Mesodermal cell (in vitro differentiated cells): ENCODE measurements around the gene MYOM1.
"Not testable (repeated sequence)": the region's sequence is repeated elsewhere in the genome, so short reads cannot be mapped to it uniquely, and the experiment has no call there.

ENCODE experiments used
- H3K27ac ChIP-seq: 2 replicates; pipeline ENCODE4 v1.7.0; 2013; ENCODE audit warnings: mild to moderate bottlenecking, low read depth, low read length, moderate library complexity; ENCODE audit not compliant: severe bottlenecking
- H3K36me3 ChIP-seq: 2 replicates; pipeline ENCODE4 v1.7.1; 2013; ENCODE audit warnings: mild to moderate bottlenecking, low read length, moderate library complexity; ENCODE audit not compliant: control insufficient read depth, insufficient read depth
- H3K4me1 ChIP-seq: one replicate; pipeline ENCODE4 v1.7.1; 2013; ENCODE audit warnings: mild to moderate bottlenecking, low read length; ENCODE audit not compliant: insufficient read depth, control insufficient read depth, poor library complexity, severe bottlenecking
- H3K4me3 ChIP-seq: 2 replicates; pipeline ENCODE4 v1.7.0; 2013; ENCODE audit warnings: low read length, control low read depth, mild to moderate bottlenecking; ENCODE audit not compliant: insufficient read depth, poor library complexity, severe bottlenecking; ENCODE audit errors: extremely low read depth
- H3K9me3 ChIP-seq: 2 replicates; pipeline ENCODE4 v1.7.1; 2013; ENCODE audit warnings: mild to moderate bottlenecking, low read length, moderate library complexity; ENCODE audit not compliant: control insufficient read depth
- WGBS, 2 experiments: methylation state at CpG; one replicate each; pipeline ENCODE4 v1.1.5; 2013; ENCODE audit warnings: missing lambda C conversion rate in 2 of 2; ENCODE audit not compliant: insufficient coverage in 2 of 2; 5-methylcytosine and 5-hydroxymethylcytosine counted together

The MYOM1 gene

DNA sequence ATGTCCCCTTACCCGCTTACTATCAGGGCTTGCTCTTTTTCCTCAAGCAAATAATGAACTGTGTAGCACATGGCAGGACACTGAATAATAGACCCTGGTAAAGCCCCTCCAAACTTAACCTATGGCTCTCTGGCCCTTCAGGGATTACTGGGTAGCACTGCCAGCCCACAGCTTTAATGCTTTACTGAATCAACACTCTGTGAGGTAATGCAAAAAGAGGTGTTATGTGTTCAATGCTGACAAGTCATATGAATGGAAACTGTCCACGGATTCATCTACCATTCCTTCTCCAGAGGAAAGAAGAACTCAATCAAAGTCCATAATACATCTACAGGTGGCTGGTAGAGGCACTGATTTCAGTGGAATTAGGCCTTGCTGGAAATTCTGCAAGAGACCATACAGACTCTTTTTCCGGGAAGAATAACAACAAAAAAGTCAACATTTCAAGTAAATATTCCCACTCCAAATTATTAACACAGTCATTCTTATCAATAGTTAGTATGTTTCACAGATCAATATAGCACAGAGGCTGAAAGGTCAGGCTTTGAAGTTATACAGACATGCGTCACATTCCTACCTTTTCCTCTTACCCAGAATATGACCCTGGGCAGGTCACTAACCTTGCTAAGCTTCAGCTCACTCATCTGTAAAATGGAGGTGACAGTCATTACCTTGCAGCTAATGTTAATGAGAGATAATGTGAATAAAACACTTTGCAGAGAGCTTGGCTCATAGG lies 13.8 kb upstream of the MYOM1 start:
- Histone ChIP-seq H3K27ac (no peak overlapping the region), H3K4me1 (no peaks in the 10 kb centered on the region), H3K9me3 (no peaks in the 10 kb centered on the region), H3K36me3 (no peaks in the 10 kb centered on the region), H3K4me3 (no peak overlapping the region)
- WGBS, 2 experiments, result 80 to 90% methylated on average over 2 of the region's 4 CpGs

DNA sequence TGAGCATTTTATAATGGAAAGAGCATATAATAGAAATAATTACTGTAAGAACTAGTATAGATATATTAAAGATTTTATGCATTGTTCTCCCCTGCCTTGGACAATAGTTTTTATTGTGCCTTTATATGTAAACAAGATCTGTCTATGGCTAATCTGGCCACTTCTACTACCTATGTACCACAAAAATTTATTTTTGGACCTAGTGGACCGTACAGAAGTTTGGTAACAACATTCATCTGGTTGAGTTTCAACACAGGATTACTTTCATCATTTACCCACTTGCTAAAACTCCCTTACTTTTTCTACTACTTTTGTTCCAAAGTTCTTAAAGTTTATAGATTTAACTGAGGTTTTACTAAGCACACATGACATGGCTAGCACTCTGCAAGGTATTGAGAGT lies 13.2 kb upstream of the MYOM1 start:
- Histone ChIP-seq H3K27ac (no peak overlapping the region), H3K4me3 (no peak overlapping the region), H3K4me1 (no peaks in the 10 kb centered on the region), H3K36me3 (no peaks in the 10 kb centered on the region), H3K9me3 (no peaks in the 10 kb centered on the region)
- 90 to 100% methylated on average over 1 of the region's 1 CpG for WGBS, 2 experiments

DNA sequence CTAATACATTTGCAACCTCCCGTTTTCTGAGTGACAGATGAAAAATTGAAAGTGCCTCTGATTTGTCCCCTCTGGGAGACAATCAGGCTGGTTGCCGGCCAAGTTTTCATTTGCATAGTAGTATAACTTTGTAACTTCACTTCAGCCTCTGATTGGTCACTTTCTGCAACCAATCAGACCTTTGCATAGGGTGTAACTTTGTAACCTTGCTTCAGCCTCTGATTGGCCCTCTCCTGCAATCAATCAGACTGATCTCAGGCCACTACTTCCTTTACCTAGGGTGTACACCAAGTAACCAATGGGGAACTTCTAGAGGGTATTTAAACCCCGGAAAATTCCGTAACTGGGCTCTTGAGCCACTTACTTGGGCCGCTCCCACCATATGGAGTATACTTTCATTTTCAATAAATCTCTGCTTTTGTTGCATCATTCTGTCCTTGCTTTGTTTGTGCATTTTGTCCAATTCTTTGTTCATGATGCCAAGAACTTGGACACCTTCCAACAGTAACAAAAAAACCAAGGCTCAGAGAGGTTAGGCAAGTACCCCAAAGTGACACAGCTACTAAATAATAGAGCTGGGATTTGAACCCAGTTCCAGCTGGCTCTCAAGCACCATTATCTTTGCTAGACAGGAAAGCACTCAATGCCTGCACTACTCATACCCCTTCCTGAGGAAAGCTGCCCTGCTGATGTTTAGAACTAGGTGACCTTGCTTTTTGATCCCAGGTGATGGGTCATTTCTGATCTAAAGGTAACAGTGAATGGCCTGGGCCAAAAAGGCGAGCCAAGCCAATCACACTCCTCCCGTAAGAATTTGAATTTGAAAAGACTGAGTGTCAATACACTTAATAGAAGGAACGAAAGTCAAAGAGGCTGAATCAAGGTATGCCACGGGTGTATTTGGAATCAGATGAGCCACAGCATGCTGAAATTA lies 10.9 kb upstream of the MYOM1 start:
- 84 to 87% methylated on average over 7 to 8 of the region's 9 CpGs for WGBS, 2 experiments

DNA sequence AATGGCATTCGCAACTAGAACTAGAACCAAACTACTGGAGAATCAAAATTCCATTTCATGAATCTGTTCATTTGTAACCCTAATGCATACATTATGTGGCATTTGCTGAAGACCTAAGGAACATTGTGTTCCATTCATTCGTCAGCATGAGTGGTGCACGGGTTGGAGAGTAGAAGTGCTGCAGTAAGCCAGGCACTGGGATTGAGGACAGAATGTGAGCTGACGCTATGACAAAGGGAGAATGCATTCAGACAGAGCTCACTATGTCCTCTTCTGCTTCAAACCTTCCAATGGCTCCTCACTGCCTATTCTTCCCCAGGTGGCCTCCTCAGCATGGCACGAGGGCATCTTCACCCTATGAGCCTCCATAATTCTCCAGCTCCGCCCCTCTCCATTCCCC lies 6.3 kb upstream of the MYOM1 start:
- Histone ChIP-seq H3K9me3 (no peaks in the 10 kb centered on the region), H3K4me1 (no peaks in the 10 kb centered on the region), H3K27ac (no peak overlapping the region), H3K36me3 (no peaks in the 10 kb centered on the region), H3K4me3 (no peak overlapping the region)
- 86 to 90% methylated on average over 4 to 5 of the region's 6 CpGs for WGBS, 2 experiments

More for the DNA sequence above, 10.9 kb upstream of the MYOM1 start:
- H3K27ac ChIP-seq, result no peak overlapping the region
- no peaks in the 10 kb centered on the region for H3K36me3 ChIP-seq
- H3K4me3 ChIP-seq, result no peak overlapping the region
- H3K9me3 ChIP-seq, result no peaks in the 10 kb centered on the region
- H3K4me1 ChIP-seq, result no peaks in the 10 kb centered on the region

DNA sequence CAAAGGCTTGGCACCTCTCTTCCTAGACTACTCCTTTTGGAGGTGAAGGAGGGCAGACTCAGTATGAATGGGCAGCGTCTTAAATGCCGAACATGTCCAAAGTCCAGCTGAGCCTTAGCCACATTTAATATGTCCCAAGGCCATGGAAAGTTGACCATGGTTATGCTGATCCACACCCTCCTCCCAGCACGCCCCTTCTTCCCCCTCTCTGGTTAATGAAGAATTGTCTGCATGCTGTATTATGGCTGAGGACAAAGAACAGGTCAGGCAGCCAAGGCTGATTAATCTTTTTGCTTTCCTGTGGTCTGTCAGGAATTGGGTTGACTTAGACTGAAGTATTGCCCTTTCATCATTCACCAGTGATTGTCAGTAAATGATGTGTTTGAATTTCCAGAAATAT lies 5.8 kb upstream of the MYOM1 start:
- Histone ChIP-seq H3K4me1 (no peaks in the 10 kb centered on the region), H3K36me3 (no peaks in the 10 kb centered on the region), H3K9me3 (no peaks in the 10 kb centered on the region), H3K27ac (no peak overlapping the region), H3K4me3 (no peak overlapping the region)
- 100% methylated on average over 2 of the region's 3 CpGs for WGBS, 2 experiments

DNA sequence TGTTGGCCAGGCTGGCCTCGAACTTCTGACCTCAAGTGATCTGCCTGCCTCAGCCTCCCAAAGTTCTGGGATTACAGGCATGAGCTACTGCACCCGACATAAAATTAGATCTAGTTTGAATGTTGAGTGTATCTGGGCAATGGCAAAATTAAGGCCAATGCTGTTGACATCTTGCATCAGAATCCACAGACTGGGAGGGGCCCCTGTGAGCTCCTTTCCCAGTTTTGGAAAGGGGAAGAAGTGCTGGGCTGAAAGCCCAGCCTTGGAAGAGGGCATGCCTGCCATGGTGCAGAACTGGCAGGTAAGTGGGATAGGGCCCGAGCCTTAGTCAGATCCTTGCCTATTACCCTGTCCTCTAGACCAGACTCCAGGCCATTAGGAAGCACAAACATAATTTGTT lies 4.5 kb upstream of the MYOM1 start:
- 75 to 83% methylated on average over 1 to 2 of the region's 3 CpGs for WGBS, 2 experiments
- H3K36me3 ChIP-seq, result no peaks in the 10 kb centered on the region

DNA sequence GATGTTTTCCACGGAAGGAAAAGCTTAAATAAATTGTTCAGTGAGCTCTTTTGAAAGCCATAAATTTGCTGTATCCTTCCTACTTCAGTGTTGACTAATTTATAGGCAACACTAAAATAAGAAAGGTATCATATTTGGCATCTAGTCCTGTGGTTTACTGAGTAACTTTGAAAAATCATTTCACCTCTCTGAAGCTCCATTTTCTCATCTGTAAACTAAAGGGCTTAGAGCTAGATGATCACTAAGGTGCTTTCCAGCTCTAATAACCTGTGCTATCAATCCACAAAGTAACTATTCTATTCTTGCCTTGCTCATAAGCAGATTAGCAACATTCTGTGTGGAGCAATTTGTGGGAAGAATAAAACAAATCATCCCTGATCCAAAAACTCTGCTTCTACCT lies 3.6 kb upstream of the MYOM1 start:
- H3K36me3 ChIP-seq, result no peaks in the 10 kb centered on the region
- no CpG with 5 or more reads among the region's 1 CpG for WGBS, 2 experiments
- H3K4me3 ChIP-seq, result no peak overlapping the region
- no peak overlapping the region for H3K27ac ChIP-seq
- no peaks in the 10 kb centered on the region for H3K9me3 ChIP-seq
- peaks cover 3% of the 10 kb centered on the region for H3K4me1 ChIP-seq

More for the DNA sequence above, 4.5 kb upstream of the MYOM1 start:
- no peak overlapping the region for H3K27ac ChIP-seq
- no peaks in the 10 kb centered on the region for H3K9me3 ChIP-seq
- H3K4me1 ChIP-seq, result peaks cover 3% of the 10 kb centered on the region
- H3K4me3 ChIP-seq, result no peak overlapping the region

DNA sequence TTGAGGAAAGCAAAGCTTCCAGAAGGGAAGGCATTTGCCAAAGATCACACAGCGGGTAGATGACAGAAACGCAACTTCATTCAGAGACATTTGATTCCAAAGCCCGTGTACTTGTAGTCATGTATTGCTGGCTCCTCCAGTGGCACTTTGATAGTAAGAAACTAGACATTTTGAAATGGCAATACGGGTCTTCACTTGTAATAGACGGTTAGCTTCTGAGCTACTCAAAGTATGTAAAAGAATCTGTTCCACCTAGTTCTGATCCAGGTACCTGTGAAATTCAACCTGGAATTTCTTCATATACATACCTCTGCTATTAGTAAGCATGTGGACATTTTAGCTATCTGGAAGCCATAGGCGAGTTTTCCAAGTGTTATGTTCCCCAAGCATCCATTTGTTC lies 1.7 kb upstream of the MYOM1 start:
- 93 to 100% methylated on average over 5 of the region's 6 CpGs for whole genome bisulfite sequencing, 2 experiments
- Histone ChIP-seq H3K4me1 (peaks cover 3% of the 10 kb centered on the region), H3K4me3 (no peak overlapping the region), H3K36me3 (no peaks in the 10 kb centered on the region), H3K27ac (no peak overlapping the region), H3K9me3 (no peaks in the 10 kb centered on the region)

DNA sequence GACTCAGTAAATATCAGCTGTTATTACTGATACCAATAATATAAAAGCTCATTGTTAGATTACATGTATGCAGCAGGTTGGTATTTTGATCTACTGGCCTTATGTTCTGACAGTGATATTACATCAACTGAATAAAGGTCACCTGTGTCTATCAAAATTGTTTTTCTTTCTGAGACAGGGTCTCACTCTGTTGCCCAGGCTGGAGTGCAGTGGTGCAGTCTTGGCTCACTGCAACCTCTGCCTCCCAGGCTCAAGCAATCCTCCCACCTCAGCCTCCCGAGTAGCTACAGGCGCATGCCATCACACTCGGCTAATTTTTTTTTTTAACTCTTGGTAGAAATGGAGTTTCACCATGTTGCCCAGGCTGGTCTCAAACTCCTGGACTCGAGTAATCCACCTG lies 1.1 kb upstream of the MYOM1 start:
- H3K4me1 ChIP-seq, H3K9me3 ChIP-seq, H3K36me3 ChIP-seq, H3K27ac ChIP-seq, H3K4me3 ChIP-seq: not testable (repeated sequence)
- 95 to 100% methylated on average over 4 of the region's 4 CpGs for WGBS, 2 experiments

DNA sequence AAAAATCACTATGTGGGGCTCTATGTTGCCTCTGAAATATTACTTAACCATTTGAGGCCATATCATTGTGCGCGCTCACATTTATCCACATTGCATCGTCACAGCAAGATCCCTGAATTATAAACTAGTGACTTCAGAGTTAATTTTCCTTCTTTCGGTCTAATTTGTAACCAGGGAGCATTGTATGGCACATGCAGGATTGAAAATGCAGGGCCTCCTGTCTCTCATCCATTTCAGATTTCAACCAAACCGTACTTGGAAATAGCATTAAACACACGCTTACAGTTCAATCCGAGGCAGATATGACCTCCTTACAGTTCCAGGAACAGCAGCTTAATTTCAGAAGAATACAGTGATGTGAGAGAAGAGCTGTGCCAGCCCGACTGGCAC lies 532 bp downstream of the MYOM1 start:
- no peaks in the 10 kb centered on the region for H3K9me3 ChIP-seq
- peaks cover 3% of the 10 kb centered on the region for H3K4me1 ChIP-seq
- H3K36me3 ChIP-seq, result no peaks in the 10 kb centered on the region
- H3K4me3 ChIP-seq, result no peak overlapping the region
- H3K27ac ChIP-seq, result no peak overlapping the region
- 93 to 100% methylated on average over 2 to 6 of the region's 8 CpGs for WGBS, 2 experiments

DNA sequence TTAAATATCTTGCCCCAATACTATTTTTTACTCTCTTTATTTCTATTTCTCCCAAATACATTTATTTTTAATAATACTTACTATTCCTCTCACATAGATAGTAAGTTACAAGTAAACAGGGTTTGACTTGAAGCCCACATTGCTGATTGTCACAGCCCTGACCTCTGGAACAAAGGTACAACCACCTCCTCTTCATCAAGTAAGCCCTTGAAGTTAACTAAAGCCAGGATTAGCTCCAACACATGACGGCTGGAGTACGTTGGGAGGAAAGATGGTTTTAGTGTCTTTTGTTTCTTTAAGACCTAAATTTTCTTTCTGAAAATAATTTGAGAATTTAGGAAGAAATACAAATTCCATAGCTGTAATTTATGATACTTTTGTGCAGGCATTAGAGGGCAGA lies 949 bp downstream of the MYOM1 start:
- no peak overlapping the region for H3K27ac ChIP-seq

More for the DNA sequence above, 949 bp downstream of the MYOM1 start:
- Histone ChIP-seq H3K4me1 (peaks cover 4% of the 10 kb centered on the region), H3K9me3 (no peaks in the 10 kb centered on the region), H3K4me3 (no peak overlapping the region), H3K36me3 (no peaks in the 10 kb centered on the region)
- no CpG with 5 or more reads among the region's 2 CpGs for WGBS, 2 experiments
